T-cell (primary cell): ENCODE measurements around the gene ATP4A. TPM values are rescaled to one million over a fixed set of nuclear protein-coding genes. Genes with fewer than 3 reads are reported as not detected.
A peak's percentile ranks its signal among the peaks of the same experiment; 100 is the strongest.

Source experiments
- ATAC-seq, 4 experiments: fragments of 200-7000 bp in 3 of 4; fragments of 150-1000 bp in 1 of 4; cut with Tn5 transposase; replicated peaks in 1 of 4; 1 replicate in 3 of 4; 2 replicates in 1 of 4; pipeline ENCODE4 v1.10.0; 2021; ENCODE audit warnings: moderate library complexity in 3 of 4, mild to moderate bottlenecking in 2 of 4, moderate number of reproducible peaks in 1 of 4
- CTCF ChIA-PET, 2 donors: fragments of 300-600 bp; sonication (Branson Sonifier 250); formaldehyde crosslinking; loops; one replicate each; lab custom pipeline; 2022; ENCODE audit warnings: antibody characterized with exemption in 2 of 2; lab: Charles Lee
- POLR2A ChIA-PET, 2 donors: fragments of 300-600 bp; sonication (Branson Sonifier 250); formaldehyde crosslinking; loops; one replicate each; lab custom pipeline; 2022; ENCODE audit warnings: antibody characterized with exemption in 2 of 2; lab: Charles Lee
- DNase-seq, 35 experiments: peaks; one replicate each; pipeline versions ENCODE4 v3.0.0 to v3.0.0-alpha.2; 2013 to 2023
- H3K27ac ChIP-seq: one replicate; pipeline ENCODE4 v1.5.1; 2013; ENCODE audit warnings: low read length
- H3K27me3 ChIP-seq, 2 experiments: replicated peaks in 1 of 2; 1 replicate in 1 of 2; 2 replicates in 1 of 2; pipeline versions ENCODE4 v1.6.1 to v1.7.0; 2013; ENCODE audit warnings: low read length in 1 of 2, mixed read lengths in 1 of 2; ENCODE audit not compliant: control insufficient read depth in 2 of 2, insufficient read depth in 2 of 2; ENCODE audit errors: extremely low read depth in 1 of 2
- H3K36me3 ChIP-seq, 2 donors: 1 replicate in 1 of 2; 2 replicates in 1 of 2; pipeline versions ENCODE4 v1.6.1 to v1.7.0; 2013; ENCODE audit warnings: low read length in 1 of 2; ENCODE audit not compliant: control insufficient read depth in 2 of 2, insufficient read depth in 1 of 2; ENCODE audit errors: extremely low read depth in 1 of 2
- H3K4me1 ChIP-seq, 2 experiments: 1 replicate in 1 of 2; 2 replicates in 1 of 2; pipeline versions ENCODE4 v1.6.1 to v1.7.0; 2013; ENCODE audit warnings: low read length in 2 of 2, mixed read lengths in 1 of 2; ENCODE audit not compliant: insufficient read depth in 2 of 2, control insufficient read depth in 1 of 2; ENCODE audit errors: extremely low read depth in 1 of 2
- H3K4me3 ChIP-seq, 2 donors: 1 replicate in 1 of 2; 2 replicates in 1 of 2; pipeline versions ENCODE4 v1.5.1 to v1.7.0; 2013; ENCODE audit warnings: mild to moderate bottlenecking in 2 of 2, low read length in 1 of 2, moderate library complexity in 1 of 2; ENCODE audit not compliant: control insufficient read depth in 1 of 2; ENCODE audit errors: extremely low read depth in 1 of 2
- H3K9me3 ChIP-seq: 2 replicates; pipeline ENCODE4 v1.7.0; 2013
- H3K27ac Mint-ChIP-seq, 2 donors: one replicate each; pipeline ENCODE4 v1.8.0; 2020 to 2021; ENCODE audit warnings: mild to moderate bottlenecking in 2 of 2, mixed read lengths in 2 of 2
- H3K27me3 Mint-ChIP-seq, 2 donors: one replicate each; pipeline ENCODE4 v1.8.0; 2021 to 2022; ENCODE audit warnings: mixed read lengths in 2 of 2
- H3K36me3 Mint-ChIP-seq: one replicate; pipeline ENCODE4 v1.8.0; 2021; ENCODE audit warnings: mixed read lengths
- H3K4me1 Mint-ChIP-seq, 3 donors: one replicate each; pipeline ENCODE4 v1.8.0; 2020 to 2022; ENCODE audit warnings: mixed read lengths in 3 of 3, mild to moderate bottlenecking in 1 of 3
- H3K4me3 Mint-ChIP-seq, 3 donors: one replicate each; pipeline ENCODE4 v1.8.0; 2020 to 2022; ENCODE audit warnings: mild to moderate bottlenecking in 3 of 3, mixed read lengths in 3 of 3, moderate library complexity in 3 of 3
- H3K9me3 Mint-ChIP-seq, 3 donors: one replicate each; pipeline ENCODE4 v1.8.0; 2020 to 2022; ENCODE audit warnings: mixed read lengths in 3 of 3
- WGBS: methylation state at CpG from one replicate; pipeline ENCODE4 v1.1.5; 2013; ENCODE audit warnings: missing lambda C conversion rate; ENCODE audit not compliant: insufficient coverage; 5-methylcytosine and 5-hydroxymethylcytosine counted together
- total RNA-seq, 35 experiments: library from RNA in 6 of 35; stranded (reverse) in 6 of 35; fragments of 120-200 nt in 1 of 35; gene quantifications; one replicate each; pipeline versions ENCODE4 v1.2.1 to v1.2.4 and lab custom pipeline; 2013 to 2026

ATP4A gene
- total RNA-seq, 5 donors from 2014 or later (not counting 1 experiment from before 2014, with no cell fraction given): not detected

GRCh38 chr19:35559281-35559659, 4.2 kb downstream of the ATP4A start:
- H3K36me3 Mint-ChIP-seq: no peaks in the 10 kb centered on the region
- peaks cover 5 to 13% (median 12%) of the 10 kb centered on the region in 3 donors for H3K4me1 Mint-ChIP-seq
- DNase-seq: no peak
- no peaks in the 10 kb centered on the region for H3K36me3 ChIP-seq
- peaks cover 46 to 50% of the 10 kb centered on the region in 2 donors for H3K27me3 Mint-ChIP-seq
- H3K4me1 ChIP-seq: peaks cover 0 to 17% of the 10 kb centered on the region in 2 experiments
- H3K4me3 Mint-ChIP-seq: peak overlapping the region in 1 of 3 donors; percentile 76
- POLR2A ChIA-PET: interaction anchor here in 1 of 2 donors (0.6 kb wide), 1 partner anchor 44 kb away, joined by 3 read pairs; no protein-coding TSS in a partner anchor
- CTCF ChIA-PET: no interaction called here
- no peaks in the 10 kb centered on the region for H3K9me3 ChIP-seq
- ATAC-seq: no peak
- no peak overlapping the region for H3K27ac ChIP-seq
- H3K4me3 ChIP-seq: no peak overlapping the region
- peaks cover 0 to 62% of the 10 kb centered on the region in 2 experiments for H3K27me3 ChIP-seq
- H3K9me3 Mint-ChIP-seq: no peaks in the 10 kb centered on the region
- WGBS: 76% methylated on average over 9 of the region's 11 CpGs
- H3K27ac Mint-ChIP-seq: no peak overlapping the region

GRCh38 chr19:35558400-35559280, 4.8 kb downstream of the ATP4A start:
- H3K4me1 ChIP-seq: peaks cover 0 to 17% of the 10 kb centered on the region in 2 experiments
- H3K27me3 ChIP-seq: peaks cover 0 to 57% of the 10 kb centered on the region in 2 experiments
- POLR2A ChIA-PET: no interaction called here
- DNase-seq: no peak
- 42% methylated on average over 49 of the region's 53 CpGs for WGBS
- Mint-ChIP-seq H3K9me3 (no peaks in the 10 kb centered on the region), H3K27ac (no peak overlapping the region), H3K27me3 (peaks cover 43 to 45% of the 10 kb centered on the region in 2 donors), H3K36me3 (no peaks in the 10 kb centered on the region), H3K4me3 (peak overlapping the region; percentile 17 to 76 (median 34)), H3K4me1 (peaks cover 5 to 13% (median 12%) of the 10 kb centered on the region in 3 donors)
- ATAC-seq: no peak
- H3K36me3 ChIP-seq: no peaks in the 10 kb centered on the region
- H3K4me3 ChIP-seq: peak overlapping the region; percentile 15 to 29
- H3K27ac ChIP-seq: no peak overlapping the region
- CTCF ChIA-PET: no interaction called here
- H3K9me3 ChIP-seq: no peaks in the 10 kb centered on the region

GRCh38 chr19:35557539-35558399, 5.7 kb downstream of the ATP4A start:
- peak overlapping the region; percentile 29 to 45 for H3K4me3 ChIP-seq
- H3K36me3 Mint-ChIP-seq: no peaks in the 10 kb centered on the region
- POLR2A ChIA-PET: no interaction called here
- no peaks in the 10 kb centered on the region for H3K9me3 Mint-ChIP-seq
- H3K27me3 Mint-ChIP-seq: peaks cover 36 to 43% of the 10 kb centered on the region in 2 donors
- no peaks in the 10 kb centered on the region for H3K9me3 ChIP-seq
- 14% methylated on average over 49 of the region's 60 CpGs for WGBS
- H3K4me1 Mint-ChIP-seq: peaks cover 5 to 13% (median 12%) of the 10 kb centered on the region in 3 donors
- CTCF ChIA-PET: no interaction called here
- peaks cover 0 to 49% of the 10 kb centered on the region in 2 experiments for H3K27me3 ChIP-seq
- H3K36me3 ChIP-seq: no peaks in the 10 kb centered on the region
- H3K4me3 Mint-ChIP-seq: peak overlapping the region; percentile 67 to 76 (median 71)
- peak; percentile 56 to 81 (median 67) for ATAC-seq
- no peak overlapping the region for H3K27ac ChIP-seq
- peak in 25 of 35 experiments; percentile 13 to 55 (median 37) for DNase-seq
- no peak overlapping the region for H3K27ac Mint-ChIP-seq
- H3K4me1 ChIP-seq: peaks cover 0 to 17% of the 10 kb centered on the region in 2 experiments

GRCh38 chr19:35556846-35557538, 6.5 kb downstream of the ATP4A start:
- CTCF ChIA-PET: interaction anchor here in 1 of 2 donors (1.2 kb wide), 1 partner anchor 38 kb away, joined by 4 read pairs; no protein-coding TSS in a partner anchor
- ATAC-seq: no peak
- Mint-ChIP-seq H3K36me3 (no peaks in the 10 kb centered on the region), H3K27me3 (peaks cover 30 to 35% of the 10 kb centered on the region in 2 donors), H3K4me1 (peaks cover 5 to 13% (median 12%) of the 10 kb centered on the region in 3 donors), H3K9me3 (no peaks in the 10 kb centered on the region), H3K27ac (no peak overlapping the region), H3K4me3 (peak overlapping the region; percentile 39 to 76 (median 54))
- Histone ChIP-seq H3K4me1 (peaks cover 0 to 17% of the 10 kb centered on the region in 2 experiments), H3K27me3 (peaks cover 0 to 41% of the 10 kb centered on the region in 2 experiments), H3K27ac (no peak overlapping the region), H3K36me3 (no peaks in the 10 kb centered on the region), H3K9me3 (no peaks in the 10 kb centered on the region), H3K4me3 (no peak overlapping the region)
- POLR2A ChIA-PET: no interaction called here
- WGBS: 93% methylated on average over 16 of the region's 16 CpGs
- no peak for DNase-seq

DNA sequence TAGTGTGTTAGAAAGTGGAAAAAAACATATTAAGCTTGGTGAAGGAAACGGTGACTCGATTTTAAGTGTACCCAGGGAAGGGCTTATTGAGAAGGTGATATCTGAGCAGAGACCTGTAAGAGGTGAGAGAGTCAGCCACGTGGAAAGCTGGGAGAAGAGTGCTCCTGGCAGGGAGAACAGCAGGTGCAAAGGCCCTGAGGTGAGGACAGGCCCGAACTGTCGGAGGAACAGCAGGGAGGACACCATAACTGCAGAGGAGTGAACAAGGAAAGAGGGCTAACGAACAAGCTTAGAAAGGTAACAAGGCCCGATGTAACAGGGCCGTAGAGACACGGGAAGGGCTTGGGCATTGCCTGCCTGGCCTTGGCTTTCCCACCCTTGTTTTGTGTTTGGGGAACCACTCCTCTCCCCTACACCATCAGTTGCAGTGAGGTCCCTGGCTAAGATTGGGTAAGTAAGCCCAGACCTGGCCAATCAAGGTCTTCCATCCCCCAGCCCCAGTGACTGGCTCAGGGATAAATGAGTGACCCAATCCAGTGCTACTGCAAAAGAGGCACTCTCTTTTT, 7.3 kb downstream of the ATP4A start:
- no peak overlapping the region for H3K27ac ChIP-seq
- H3K4me3 Mint-ChIP-seq: peak overlapping the region in 1 of 3 donors; percentile 18
- H3K4me1 Mint-ChIP-seq: peaks cover 5 to 13% (median 12%) of the 10 kb centered on the region in 3 donors
- H3K36me3 Mint-ChIP-seq: no peaks in the 10 kb centered on the region
- 73% methylated on average over 5 of the region's 9 CpGs for WGBS
- DNase-seq: no peak
- CTCF ChIA-PET: interaction anchor here in 1 of 2 donors (1.2 kb wide), 1 partner anchor 39 kb away, joined by 4 read pairs; no protein-coding TSS in a partner anchor
- H3K9me3 ChIP-seq: no peaks in the 10 kb centered on the region
- peaks cover 23 to 28% of the 10 kb centered on the region in 2 donors for H3K27me3 Mint-ChIP-seq
- H3K36me3 ChIP-seq: no peaks in the 10 kb centered on the region
- peaks cover 0 to 35% of the 10 kb centered on the region in 2 experiments for H3K27me3 ChIP-seq
- POLR2A ChIA-PET: interaction anchor here in 1 of 2 donors (0.5 kb wide), 1 partner anchor 11 kb away, joined by 5 read pairs; no protein-coding TSS in a partner anchor
- H3K9me3 Mint-ChIP-seq: no peaks in the 10 kb centered on the region
- H3K4me1 ChIP-seq: peaks cover 0 to 17% of the 10 kb centered on the region in 2 experiments
- no peak for ATAC-seq
- no peak overlapping the region for H3K27ac Mint-ChIP-seq
- no peak overlapping the region for H3K4me3 ChIP-seq
